ENCODE measurements around the gene OR6Q1. TPM values are rescaled to one million over a fixed set of nuclear protein-coding genes. Genes with fewer than 3 reads are reported as not detected.

The OR6Q1 gene
- total and polyA plus RNA-seq, 2 of the 13 experiments (the other 11 are each of a cell fraction or from before 2014, with no cell fraction given), result not detected

GRCh38 chr11:58060939-58061672, 30.4 kb downstream of the OR6Q1 start (continued):
- TF ChIP-seq DBP (CRISPR knock-in tag; IDR thresholded peaks at IDR 0.05; ENCODE audit: not compliant biosample characterization), result no peak
- no peak; the same call in 1 of the 2 replicates for TF ChIP-seq ZNF792 (CRISPR knock-in tag; IDR thresholded peaks at IDR 0.05)
- TF ChIP-seq ZNF431 (CRISPR knock-in tag; IDR thresholded peaks at IDR 0.05; ENCODE audit: borderline replicate concordance, low read depth), result no peak
- no peak for TF ChIP-seq BATF2 (CRISPR knock-in tag; IDR thresholded peaks at IDR 0.05)
- no peak for TF ChIP-seq ZFY (CRISPR knock-in tag; IDR thresholded peaks at IDR 0.05)
- no peak for TF ChIP-seq ZSCAN5A (CRISPR knock-in tag; IDR thresholded peaks at IDR 0.05; ENCODE audit: borderline replicate concordance)
- TF ChIP-seq ZNF878 (CRISPR knock-in tag; IDR thresholded peaks at IDR 0.05), result 0 out of 2 replicates have a peak, but pooled peaks have one; percentile 33
- TF ChIP-seq ELK4 (CRISPR knock-in tag; IDR thresholded peaks at IDR 0.05; ENCODE audit: borderline replicate concordance), result no peak
- peak; percentile 77 for TF ChIP-seq PPARG (CRISPR knock-in tag; conservative IDR thresholded peaks at IDR 0.05)
- no peak for TF ChIP-seq ZBTB42 (CRISPR knock-in tag; IDR thresholded peaks at IDR 0.05)
- TF ChIP-seq ZSCAN29 (CRISPR knock-in tag; conservative IDR thresholded peaks at IDR 0.05), result 0 out of 2 replicates have a peak, but pooled peaks have one; percentile 45
- TF ChIP-seq ZBTB4 (CRISPR knock-in tag; IDR thresholded peaks at IDR 0.05; ENCODE audit: borderline replicate concordance), result no peak
- no peak for TF ChIP-seq ZNF232 (CRISPR knock-in tag; IDR thresholded peaks at IDR 0.05; ENCODE audit: borderline replicate concordance)
- no peak for TF ChIP-seq ZBTB3 (CRISPR knock-in tag; IDR thresholded peaks at IDR 0.05; ENCODE audit: borderline replicate concordance, low read depth)
- no peak for TF ChIP-seq ZNF180 (CRISPR knock-in tag; IDR thresholded peaks at IDR 0.05; ENCODE audit: borderline replicate concordance, low read depth)
- TF ChIP-seq CREM (IDR thresholded peaks at IDR 0.05), result 0 out of 2 replicates have a peak, but pooled peaks have one; percentile 40
- TF ChIP-seq CREM (CRISPR knock-in tag; IDR thresholded peaks at IDR 0.05), result no peak
- no peak for TF ChIP-seq ATM (IDR thresholded peaks at IDR 0.05; ENCODE audit: borderline replicate concordance)
- no peak for TF ChIP-seq ZNF143 (CRISPR knock-in tag; IDR thresholded peaks at IDR 0.05)
- TF ChIP-seq ZBTB39 (CRISPR knock-in tag; IDR thresholded peaks at IDR 0.05), result no peak
